RCC 7860 (cell line): Measurements from ENCODE around the gene LYPD1.
A peak's percentile ranks its signal among the peaks of the same experiment; 100 is the strongest.
"Not testable (repeated sequence)": the region's sequence is repeated elsewhere in the genome, so short reads cannot be mapped to it uniquely, and the experiment has no call there.

Source experiments
- DNase-seq: peaks from one replicate; pipeline ENCODE4 v3.0.0-alpha.2; 2015; ENCODE audit warnings: low spot score
- FAIRE-seq: peaks from 2 replicates; lab custom pipeline; 2012; peaks lifted over from hg19 to GRCh38; lab: Jason Lieb, UNC

Gene LYPD1, protein sequence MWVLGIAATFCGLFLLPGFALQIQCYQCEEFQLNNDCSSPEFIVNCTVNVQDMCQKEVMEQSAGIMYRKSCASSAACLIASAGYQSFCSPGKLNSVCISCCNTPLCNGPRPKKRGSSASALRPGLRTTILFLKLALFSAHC

DNA sequence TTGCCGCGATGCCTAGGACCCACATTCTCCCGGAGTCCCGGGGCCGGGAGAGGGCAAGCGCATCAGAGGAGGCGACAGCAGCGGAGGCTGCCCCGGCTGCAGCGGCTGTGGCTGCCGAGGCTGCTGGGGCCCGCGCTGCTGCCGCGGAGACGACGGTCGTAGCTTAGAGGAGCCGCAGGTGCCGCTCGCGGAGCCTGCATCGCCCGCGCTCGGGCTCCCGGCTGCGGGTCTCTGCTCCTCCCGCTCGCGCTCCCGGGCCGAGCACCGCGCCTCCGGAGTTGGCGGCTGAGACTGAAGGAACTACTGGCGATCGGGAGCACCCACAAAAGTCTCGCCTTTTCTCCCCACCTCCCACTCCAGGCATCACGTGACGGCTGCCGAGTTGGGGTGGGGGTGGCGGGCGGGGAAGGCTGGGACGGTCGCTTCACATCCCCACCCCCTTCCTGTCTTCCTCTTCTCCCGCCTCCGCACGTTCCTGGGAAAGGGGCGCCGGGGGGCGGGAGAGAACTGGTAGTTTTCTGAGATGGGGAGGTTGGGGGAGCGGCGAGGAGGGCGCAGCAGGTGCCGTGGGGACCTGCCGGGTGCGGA lies at the start of gene LYPD1:
TSS of gene LYPD1 (minus strand) at position 298 of the 588 bp plus-strand sequence. CDS start at position 25, 273 bp downstream.
- FAIRE-seq: no peak
- DNase-seq: peak; percentile 17

DNA sequence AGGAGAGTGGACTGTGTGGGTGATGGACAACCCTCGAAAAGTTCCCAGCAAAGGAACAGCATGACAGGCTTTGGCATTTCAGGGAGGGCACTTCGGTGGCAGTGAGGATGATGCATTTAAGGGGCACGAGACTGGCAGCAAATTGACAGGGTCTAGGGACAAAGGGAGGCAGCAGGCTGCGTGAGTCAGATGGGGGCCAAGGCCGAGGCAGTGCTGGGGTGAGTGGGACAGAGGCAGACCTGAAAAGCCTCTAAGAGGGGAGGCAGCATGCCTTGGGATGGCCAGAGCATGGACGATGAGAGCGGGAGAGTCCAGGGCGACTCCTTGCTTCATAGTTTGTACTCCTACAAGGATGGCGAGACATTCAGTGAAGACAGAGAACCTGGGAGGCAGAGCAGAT lies 49.5 kb upstream of the LYPD1 start:
- no peak for FAIRE-seq
- no peak for DNase-seq

DNA sequence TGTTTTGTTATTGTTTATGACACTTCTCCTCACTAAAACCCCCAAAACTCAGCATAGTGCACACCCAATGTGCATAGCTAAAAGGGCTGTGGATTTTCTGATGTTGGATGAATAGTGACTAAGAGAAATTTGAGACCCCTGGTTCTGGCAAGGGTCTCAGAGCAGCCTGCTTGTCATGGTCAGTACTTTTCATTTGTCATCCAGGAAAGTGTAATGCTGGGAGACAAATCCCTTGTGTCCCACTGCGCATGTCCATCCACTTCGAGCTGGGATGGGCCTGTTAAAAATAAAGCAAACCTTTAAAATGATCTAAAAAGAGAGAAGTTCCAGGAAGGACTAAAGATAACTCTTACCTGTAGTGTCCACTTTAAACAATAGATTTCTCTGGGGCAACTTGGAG lies 46.9 kb upstream of the LYPD1 start:
- FAIRE-seq (no peak), DNase-seq (no peak)

DNA sequence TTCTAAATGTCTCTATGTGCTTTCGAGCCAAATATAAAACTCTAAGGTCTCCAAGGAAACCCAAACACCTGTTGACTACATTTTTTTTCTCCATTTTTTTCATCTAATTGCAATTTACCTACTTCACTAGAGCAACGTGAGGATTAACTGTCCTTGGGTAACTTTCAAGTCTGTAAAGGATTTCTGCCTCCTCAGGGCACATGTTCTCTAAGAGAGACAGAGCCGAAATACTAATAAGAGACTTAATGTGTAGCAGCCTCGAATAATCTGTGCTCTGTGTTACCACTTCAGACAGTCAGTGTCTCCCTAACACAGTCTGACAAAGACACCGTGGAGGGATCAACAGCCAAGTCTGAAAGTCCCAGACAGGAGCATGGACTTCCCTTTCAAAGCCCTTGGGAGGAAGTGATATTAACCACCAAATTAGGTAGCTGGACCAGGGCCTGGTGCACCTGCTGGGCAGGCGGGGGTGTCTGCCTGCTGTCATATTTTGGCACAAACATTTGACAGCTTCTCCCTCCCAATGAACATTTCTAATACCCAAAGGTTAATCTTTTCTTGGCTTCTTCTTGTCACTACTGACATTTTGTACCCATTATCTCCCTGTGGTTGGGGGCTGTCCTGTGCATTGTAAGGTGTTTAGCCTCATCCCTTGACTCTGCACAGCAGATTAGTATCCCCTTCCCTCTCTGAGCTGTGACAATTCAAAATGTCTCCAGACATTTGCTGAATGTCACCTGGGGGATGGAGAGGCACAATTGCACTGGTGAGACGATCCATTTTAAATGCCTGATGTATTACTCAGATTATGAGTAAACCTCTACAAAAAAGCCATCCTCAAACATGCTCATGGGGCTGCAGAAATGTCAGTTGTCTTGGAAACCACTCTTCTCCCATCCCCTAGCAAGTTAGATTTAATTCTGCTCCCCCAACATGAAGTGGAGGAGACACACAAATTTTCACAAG lies 45.7 kb upstream of the LYPD1 start:
- DNase-seq (no peak), FAIRE-seq (no peak)

DNA sequence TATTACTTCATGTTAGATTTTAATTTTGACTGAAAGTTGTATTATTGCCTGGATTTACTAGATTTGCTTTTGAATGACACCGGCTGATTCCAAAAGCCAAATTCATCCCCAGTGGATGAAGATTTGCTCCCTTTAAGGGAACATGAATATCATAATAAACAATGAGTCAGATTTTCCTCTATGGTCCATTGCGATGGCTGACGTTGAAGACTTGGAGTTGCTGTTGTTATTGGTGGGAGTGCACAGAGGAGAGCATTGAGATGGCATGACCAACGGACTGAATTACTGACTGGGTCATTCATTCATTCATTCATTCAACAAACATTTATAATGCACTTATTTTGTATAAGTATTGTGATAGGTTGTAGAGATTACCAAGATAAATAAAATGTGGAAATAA lies 33.4 kb upstream of the LYPD1 start:
- no peak for DNase-seq
- FAIRE-seq: no peak

DNA sequence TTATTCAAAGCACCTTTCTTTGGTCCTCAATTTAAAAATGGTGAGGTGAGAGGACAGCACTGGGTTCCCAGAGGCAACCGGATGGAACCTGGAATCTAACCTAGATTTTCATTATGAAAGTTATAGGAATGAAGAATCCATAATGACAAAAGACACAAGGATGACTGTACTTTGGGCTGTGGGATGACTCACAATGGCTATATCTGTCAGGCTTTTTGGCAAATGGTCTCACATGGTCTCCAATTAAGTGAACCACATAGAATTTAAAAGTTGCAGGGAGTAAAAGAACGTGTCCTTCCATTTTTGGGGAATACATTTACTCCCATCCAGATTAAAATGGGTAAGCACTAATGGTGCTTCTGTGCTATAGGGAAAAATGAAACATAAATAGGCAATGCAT lies 31.8 kb upstream of the LYPD1 start:
- DNase-seq: peak; percentile 24
- no peak for FAIRE-seq

DNA sequence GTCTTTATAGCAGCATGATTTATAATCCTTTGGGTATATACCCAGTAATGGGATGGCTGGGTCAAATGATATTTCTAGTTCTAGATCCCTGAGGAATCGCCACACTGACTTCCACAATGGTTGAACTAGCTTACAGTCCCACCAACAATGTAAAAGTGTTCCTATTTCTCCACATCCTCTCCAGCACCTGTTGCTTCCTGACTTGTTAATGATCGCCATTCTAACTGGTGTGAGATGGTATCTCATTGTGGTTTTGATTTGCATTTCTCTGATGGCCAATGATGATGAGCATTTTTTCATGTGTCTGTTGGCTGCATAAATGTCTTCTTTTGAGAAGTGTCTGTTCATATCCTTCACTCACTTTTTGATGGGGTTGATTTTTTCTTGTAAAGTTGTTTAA lies 29.8 kb upstream of the LYPD1 start:
- DNase-seq, FAIRE-seq: not testable (repeated sequence)

DNA sequence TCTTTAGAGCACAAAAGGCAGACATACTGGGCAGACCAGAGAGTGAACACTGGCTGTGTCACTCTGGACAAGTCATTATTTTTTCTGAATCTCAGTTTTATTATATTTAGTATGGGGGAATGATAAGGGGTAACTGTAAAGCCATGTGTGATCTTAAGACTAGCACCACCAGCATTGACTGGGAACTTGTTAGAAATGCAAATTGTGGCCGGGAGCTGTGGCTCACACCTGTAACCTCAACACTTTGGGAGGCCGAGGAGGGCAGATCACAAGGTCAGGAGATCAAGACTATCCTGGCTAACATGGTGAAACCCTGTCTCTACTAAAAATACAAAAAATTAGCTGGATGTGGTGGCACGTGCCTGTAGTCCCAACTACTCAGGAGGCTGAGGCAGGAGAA lies 28.3 kb upstream of the LYPD1 start:
- DNase-seq, FAIRE-seq: not testable (repeated sequence)

DNA sequence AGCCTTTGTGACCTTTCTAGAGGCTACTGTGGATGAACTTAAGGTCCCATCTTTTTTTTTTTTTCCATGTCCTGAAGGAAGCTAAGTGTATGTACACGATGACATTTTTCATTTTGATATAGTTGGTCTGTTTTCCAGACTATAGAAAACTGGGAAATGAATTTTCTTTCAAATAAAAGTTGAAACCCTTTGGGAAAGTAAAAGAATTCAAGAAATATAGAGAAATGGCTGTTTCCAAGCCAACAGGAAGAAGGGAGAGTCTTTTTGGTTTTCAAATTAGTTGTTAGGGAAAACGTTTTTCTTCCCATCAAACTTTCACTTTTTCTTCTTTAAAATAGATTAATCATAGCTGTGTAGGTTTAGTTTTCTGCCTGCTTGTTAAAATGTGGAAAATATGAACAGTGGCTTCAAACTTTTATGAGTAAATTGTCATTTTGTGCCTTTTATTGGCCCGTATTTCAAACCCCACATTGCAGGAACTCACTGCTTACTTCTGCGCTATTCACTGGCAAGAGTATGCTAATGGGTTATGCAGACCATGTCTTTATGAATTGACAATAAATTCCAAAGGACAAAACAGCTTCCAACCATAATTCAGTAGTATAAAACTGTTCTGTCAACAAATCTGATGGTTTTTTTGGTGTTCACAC lies 27.7 kb upstream of the LYPD1 start:
- FAIRE-seq: no peak
- DNase-seq: no peak

DNA sequence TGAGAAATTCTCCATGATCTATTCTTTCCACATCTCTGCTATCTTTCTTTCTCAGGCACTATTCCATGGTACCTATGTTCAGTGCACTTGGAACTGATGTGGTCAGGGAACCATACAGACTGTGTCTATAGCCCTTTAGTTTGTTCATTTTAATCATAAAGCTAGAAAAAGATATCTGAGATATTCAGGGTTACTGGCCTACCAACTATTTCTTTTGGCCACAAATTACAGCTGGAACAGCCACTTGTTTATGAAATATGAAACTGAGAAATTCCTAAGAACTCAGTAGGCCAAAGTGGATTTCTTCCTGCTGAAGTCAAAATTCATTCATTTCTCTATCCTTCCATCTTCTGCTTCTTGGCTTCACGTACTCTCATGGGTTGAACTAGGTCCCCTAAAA lies 22.8 kb upstream of the LYPD1 start:
- FAIRE-seq (no peak), DNase-seq (no peak)

DNA sequence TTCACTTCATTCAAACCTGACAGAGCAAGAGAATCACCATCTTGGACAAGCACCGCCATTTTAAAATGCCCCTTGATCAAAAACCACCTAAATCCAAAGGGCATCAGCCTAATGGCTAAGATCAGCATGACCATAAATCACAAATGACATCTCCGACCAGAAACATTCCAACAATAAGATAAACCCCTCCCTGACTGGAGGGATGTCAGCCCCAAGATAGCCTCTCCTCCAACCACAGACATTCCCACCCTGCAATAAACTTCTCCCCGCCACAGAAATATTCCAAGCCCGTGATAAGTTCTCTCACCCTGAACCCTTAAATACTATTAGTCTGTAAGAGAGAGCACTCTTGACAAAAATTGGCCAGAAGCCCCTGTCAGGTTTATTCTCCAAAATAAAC lies 21.6 kb upstream of the LYPD1 start:
- DNase-seq: no peak
- no peak for FAIRE-seq

DNA sequence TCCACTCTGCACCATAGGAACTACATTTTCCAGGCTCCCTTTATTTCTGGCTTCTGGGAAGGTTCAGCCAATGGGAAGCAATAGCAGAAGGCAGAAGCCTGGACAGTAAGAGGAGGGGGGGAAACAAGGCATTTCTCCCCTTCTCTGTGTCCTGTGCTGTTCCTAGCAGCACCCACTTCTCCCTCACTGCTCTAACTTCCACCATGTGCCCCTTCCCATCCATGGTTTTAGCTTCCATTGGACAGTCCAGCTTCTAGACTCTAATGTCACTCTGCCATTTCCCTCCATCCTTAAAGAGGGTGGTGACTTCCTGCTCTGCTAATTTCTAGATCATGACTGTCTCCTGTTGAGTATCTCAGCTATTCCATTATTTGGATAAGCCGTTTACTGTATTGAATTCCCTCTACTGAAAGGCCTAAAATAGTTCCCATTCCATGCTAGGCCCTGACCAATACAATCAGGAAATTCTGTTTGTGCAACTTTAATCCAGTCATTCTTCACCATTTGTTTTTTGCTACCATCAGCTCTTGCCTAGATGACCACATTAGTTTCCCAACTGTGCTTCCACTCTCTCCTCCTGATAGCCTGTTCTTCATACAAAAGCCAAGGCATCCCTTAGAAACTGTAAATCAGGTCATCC lies 20.8 kb upstream of the LYPD1 start:
- FAIRE-seq (no peak), DNase-seq (no peak)

DNA sequence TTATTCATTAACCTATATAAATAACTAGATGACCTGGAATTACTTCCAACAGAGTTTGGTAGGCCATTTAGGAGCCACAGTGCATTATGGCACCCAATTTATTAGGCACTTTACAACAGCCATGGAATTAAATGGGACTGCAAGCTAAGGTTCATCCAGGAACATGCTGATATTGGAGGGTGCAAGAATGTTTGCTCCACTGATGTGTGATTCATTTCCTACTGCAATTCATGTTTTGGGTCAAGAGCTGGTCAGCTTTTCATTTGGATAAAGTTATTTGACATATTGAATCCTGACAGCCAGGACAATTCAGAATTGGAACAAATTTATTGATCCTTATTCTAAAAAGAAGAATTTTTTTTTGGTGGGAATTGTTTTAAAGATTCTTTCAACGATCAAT lies 11.8 kb upstream of the LYPD1 start:
- DNase-seq (no peak), FAIRE-seq (no peak)

DNA sequence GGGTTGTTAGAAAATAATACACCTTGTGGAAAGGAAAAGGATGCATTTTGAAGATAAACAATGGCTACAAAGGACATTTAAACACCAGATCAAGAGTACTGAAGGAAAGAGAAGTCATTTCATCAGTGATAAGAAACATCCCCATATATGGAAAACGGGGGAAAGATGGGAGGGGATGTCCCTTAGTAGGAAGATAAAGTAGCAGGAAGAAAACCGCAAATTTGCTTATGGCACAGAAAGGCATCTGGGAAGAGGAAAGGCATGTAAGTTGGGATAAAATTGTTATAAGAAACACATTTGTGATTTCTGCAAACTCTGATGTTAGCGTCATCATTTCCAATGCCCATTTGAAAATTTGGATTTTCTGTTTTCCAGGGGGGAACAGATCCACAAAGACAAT lies 10.5 kb upstream of the LYPD1 start:
- FAIRE-seq (no peak), DNase-seq (no peak)

DNA sequence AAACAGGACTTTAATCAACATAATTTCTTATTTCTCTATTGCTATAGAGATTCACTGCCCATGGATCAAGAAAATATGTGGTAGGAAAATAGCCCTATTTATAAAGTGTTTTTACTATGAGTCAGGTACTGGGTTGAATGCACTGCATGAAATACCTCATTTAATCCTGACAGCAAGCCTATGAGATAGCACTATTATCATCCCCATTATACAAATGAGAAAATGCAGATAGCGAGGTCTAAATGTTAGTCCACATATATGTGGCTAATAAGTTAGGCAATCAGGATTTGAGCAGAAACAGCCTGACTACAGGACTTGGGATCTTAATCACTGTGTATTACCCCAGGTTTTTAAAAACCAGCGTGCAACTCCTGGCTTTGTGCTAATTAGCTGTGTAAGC lies 8.5 kb upstream of the LYPD1 start:
- DNase-seq (peak; percentile 29), FAIRE-seq (no peak)

DNA sequence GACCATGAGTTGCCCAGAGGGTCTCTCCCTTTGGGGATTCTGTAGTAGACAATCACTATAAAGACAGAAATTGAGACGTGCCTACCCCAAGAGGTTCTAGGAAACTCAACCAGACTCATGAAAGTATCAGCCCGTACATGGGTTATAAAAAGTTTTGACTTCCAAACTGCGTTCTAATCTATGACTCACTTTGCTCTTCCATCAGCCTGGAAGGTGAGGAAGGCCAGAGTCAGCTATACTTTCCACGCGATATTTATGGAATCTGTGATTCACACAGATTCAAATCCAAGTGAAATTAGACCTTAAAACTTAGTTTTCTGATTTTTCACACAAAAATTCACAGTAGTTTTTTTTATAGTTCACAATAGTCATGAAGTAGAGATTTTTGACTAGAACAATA lies 7.7 kb upstream of the LYPD1 start:
- no peak for FAIRE-seq
- peak; percentile 15 for DNase-seq

DNA sequence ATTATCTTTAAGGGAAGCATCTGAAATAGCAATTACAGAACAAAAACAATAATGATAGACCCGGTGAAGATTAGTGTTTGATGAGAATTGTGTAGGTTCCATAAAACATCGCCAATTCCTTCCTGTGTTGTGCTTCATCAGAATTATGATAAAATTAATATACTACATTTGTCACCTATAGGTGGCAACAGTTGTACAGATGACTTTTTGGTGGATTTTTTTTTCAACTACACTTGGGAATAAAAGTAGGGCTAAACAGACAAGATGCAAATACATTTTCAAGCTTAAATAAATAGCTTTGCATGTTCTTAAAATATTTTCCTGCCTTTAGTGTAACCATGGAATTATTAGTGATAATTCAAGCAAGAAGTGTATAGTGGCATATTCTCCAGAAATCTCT lies 7.0 kb upstream of the LYPD1 start:
- DNase-seq (no peak), FAIRE-seq (peak; percentile 21)

DNA sequence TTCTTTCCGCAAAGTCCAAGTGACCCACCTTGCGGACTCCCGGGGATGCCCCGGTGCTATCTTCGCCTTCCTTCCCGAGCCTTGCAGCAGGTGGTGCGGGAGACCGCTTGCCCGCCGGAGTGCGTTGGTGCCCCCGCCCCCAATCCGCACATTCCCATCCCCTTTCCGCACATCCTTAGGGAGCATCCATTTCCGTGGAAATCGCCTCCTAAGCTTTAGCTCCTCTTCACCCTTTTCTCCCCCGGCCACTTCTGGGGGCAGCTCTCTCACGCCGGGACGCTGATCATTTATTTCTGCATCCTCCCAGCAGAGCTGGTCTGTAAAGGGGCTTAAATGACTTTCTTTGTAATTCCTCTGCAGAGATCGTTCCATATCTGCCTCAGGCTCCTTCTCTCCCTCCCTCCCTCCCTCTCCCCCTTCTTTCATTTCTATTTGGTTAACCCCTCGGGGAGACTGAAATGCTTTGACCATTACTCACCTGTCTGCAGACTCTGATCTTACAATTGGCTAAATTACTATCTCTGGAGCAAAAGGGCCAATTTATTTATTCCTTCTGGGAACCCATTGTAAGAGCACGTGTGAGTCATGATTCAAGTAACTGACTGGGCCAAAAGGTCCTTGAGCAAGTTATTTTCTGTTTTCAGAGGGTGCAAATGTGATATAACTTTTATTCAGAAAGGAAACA lies 1.3 kb upstream of the LYPD1 start:
- FAIRE-seq (peak; percentile 93), DNase-seq (peak; percentile 97)

DNA sequence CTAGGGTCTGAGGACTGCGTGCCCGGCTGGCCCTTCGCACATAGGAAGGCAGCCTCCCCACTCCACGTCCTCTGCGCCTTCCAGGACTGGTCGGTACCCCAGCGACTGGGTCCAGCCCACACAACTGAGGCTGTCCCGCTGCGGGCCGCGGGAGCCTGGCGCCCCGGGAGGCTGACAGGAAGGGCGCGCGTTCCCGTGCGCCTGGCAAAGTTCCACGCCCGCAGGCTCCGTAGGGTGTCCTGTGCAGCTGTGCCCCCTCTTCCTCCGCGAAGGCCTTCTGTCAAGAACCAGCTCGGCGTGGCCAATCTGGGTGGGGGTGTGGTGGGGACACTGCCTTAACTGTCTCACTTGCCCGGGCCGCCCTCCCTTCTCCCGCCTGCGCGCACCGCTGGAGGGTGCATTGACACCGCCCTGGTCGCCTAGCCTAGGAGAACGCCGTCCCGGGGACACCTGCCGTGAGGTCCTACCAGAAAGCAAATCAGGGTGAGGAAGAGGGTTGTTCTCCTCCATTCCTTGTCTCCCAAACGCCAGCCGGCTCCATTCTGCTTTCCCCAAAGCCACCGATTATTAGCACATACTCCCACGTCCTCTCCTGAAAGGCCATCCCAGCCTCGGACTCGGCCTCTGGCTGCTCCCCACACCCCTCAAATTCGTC lies 618 bp upstream of the LYPD1 start:
- FAIRE-seq: no peak
- peak; percentile 53 for DNase-seq
